Measurements from ENCODE around the gene DPP10. TPM values are rescaled to one million over a fixed set of nuclear protein-coding genes. Genes with fewer than 3 reads are reported as not detected.

The DPP10 gene
- polyA plus RNA-seq, 3 donors, result 9.9 to 13.1 (median 12.6) TPM

GRCh38 chr2:114754907-114755563 lies 312.6 kb downstream of the DPP10 start:
- no peak for DNase-seq (ENCODE audit: extremely low read depth in 1 of 11, low read depth in 9 of 11, low spot score in 4 of 11)

- no peak for DNase-seq (ENCODE audit: extremely low read depth in 1 of 11, low read depth in 9 of 11, low spot score in 4 of 11)
Measured at GRCh38 chr2:114762376-114762775, 319.9 kb downstream of the DPP10 start.

DNA sequence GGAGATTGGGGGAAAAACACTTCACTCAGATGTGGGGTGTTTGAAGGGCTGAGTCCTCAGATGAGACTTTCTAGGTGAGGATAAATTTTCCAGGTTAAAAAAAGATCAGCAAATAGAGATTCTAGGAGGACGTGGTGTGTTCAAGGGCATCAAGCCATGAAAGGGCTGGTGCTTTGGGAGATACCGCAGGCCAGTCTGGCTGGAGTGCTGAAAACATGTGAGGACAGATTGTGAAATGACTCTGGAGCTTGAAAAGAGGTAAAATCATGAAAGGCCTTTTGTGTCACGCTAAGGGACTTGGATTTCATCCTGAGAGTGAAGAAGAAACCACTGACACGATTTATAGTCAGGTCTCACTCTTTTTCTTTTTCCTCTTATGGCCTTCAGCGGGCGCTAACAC lies 320.5 kb downstream of the DPP10 start:
- DNase-seq (ENCODE audit: extremely low read depth in 1 of 11, low read depth in 9 of 11, low spot score in 4 of 11), result no peak

GRCh38 chr2:114769110-114769509 lies 326.7 kb downstream of the DPP10 start:
- no peak for DNase-seq (ENCODE audit: extremely low read depth in 1 of 11, low read depth in 9 of 11, low spot score in 4 of 11)

- no peak for DNase-seq (ENCODE audit: extremely low read depth in 1 of 11, low read depth in 9 of 11, low spot score in 4 of 11)
Measured at GRCh38 chr2:114769991-114770390, 327.6 kb downstream of the DPP10 start.

DNA sequence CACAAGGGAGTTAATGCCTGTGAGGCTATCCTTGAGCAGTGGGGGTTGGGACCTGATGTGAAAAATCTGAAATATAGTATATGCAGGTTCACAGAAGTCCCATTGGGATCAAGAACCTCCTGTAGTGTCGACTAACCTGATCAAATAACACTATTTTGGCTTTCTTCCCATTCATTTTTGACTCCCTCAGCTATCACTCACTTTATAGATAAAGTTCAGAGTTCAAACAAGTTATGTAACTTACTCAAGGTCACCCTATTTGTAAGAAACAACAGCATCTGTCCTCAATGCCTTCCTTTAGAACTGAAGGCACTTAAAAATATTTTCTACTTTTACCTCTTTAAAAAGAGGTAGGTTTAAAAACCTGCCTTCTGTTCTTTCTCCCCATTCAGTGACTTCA lies 341.6 kb downstream of the DPP10 start:
- no peak for DNase-seq (ENCODE audit: extremely low read depth in 1 of 11, low read depth in 9 of 11, low spot score in 4 of 11)

GRCh38 chr2:114784890-114785583 lies 342.6 kb downstream of the DPP10 start:
- no peak for DNase-seq (ENCODE audit: extremely low read depth in 1 of 11, low read depth in 9 of 11, low spot score in 4 of 11)

DNA sequence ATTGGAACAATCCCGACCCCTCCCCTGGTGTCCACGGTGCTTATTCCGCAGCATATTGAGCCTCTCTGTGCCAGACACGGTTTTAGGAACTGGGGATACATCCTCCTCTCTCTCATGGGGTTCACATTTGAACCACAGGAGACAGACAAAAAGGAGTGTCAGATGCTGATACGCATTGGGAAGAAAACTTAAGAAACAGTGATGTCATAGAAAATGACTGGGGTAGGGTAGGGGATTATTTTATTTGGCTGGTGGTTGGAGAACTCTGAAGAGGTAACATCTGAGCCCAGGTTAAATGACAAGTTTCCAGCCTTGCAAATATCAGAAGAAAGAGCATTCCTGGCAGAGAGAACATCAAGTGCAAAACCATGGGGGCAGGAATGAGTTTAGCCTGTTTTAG lies 344.5 kb downstream of the DPP10 start:
- no peak for DNase-seq (ENCODE audit: extremely low read depth in 1 of 11, low read depth in 9 of 11, low spot score in 4 of 11)

GRCh38 chr2:114787486-114787885 lies 345.0 kb downstream of the DPP10 start:
- DNase-seq (ENCODE audit: extremely low read depth in 1 of 11, low read depth in 9 of 11, low spot score in 4 of 11), result no peak

DNA sequence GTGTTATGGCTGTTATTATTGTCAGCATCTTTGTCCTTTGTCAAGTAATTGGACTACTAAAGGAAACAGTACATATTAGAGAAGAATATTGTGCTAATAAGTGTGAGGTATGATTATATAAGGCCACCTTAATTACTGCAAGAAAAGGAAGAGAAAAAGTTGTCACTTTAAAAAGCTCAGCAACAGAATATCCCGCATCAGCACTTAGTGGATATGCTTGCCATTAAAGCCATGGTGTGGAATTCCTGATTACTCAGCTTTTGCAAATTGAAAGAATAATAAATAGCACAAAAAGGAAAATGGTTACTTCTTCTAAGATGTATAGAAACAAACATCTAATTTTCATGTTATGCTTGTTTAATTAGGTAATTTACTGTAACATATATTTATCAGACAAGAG lies 347.5 kb downstream of the DPP10 start:
- no peak for DNase-seq (ENCODE audit: extremely low read depth in 1 of 11, low read depth in 9 of 11, low spot score in 4 of 11)

DNA sequence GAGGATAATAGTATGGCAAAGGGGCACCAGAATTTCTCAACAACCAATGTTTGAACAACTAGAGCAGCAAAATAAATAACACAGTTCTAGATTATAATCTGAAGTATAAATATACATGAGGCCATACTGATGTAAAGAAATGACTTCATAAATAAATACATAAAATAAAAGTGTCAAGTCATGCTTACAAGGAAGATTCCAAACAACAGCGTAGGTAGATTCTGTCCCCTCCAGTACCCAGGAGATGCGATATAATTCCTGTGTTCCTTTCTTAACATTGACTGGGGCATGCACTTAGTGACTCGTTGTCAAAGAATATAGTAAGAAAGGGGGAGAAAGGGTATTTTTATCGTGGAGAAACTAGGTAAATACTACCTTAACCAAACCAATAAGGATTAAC lies 355.1 kb downstream of the DPP10 start:
- DNase-seq (ENCODE audit: extremely low read depth in 1 of 11, low read depth in 9 of 11, low spot score in 4 of 11), result no peak

- no peak for DNase-seq (ENCODE audit: extremely low read depth in 1 of 11, low read depth in 9 of 11, low spot score in 4 of 11)
Measured at GRCh38 chr2:114797942-114798341, 355.5 kb downstream of the DPP10 start.

DNA sequence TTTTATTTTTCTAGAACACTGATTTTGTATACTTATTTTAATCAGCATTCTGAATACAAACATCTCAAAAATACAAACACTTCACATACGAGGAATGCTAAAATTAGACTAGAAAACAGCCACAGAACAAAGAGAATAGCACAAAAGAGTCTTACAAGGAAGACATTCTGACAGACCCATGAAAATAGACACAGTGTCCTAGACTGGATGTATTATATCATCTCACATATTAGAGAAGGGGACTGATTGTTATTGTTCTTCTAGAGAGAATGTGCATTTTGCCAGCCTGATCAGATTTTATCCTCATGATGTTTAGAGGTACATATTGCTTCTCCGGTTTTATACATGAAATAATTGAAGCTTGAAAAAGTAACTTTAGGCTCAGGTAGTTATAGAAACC lies 357.9 kb downstream of the DPP10 start:
- DNase-seq (ENCODE audit: extremely low read depth in 1 of 11, low read depth in 9 of 11, low spot score in 4 of 11), result no peak

GRCh38 chr2:114805195-114805594 lies 362.8 kb downstream of the DPP10 start:
- DNase-seq (ENCODE audit: extremely low read depth in 1 of 11, low read depth in 9 of 11, low spot score in 4 of 11), result no peak

DNA sequence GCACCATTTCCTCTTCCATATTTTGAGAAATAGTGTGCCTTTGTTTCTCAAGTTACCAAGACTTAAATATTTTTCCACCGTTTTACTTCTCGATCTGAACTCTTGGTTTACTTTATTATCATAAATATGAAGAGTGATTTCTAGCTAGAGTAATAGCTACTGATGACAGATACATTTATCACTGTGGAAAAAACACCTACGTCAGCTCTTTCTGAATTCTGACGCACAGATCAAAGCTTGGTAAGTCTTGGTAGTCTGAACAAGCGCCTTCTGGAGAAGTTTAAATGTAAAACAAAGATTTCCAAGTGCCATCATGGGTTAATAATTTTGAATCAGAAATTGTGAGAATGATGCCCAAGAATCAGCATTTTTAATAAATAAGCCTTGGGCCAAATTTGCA lies 367.7 kb downstream of the DPP10 start:
- no peak for DNase-seq (ENCODE audit: extremely low read depth in 1 of 11, low read depth in 9 of 11, low spot score in 4 of 11)

- DNase-seq (ENCODE audit: extremely low read depth in 1 of 11, low read depth in 9 of 11, low spot score in 4 of 11), result no peak
Measured at GRCh38 chr2:114812261-114812660, 369.8 kb downstream of the DPP10 start.

DNA sequence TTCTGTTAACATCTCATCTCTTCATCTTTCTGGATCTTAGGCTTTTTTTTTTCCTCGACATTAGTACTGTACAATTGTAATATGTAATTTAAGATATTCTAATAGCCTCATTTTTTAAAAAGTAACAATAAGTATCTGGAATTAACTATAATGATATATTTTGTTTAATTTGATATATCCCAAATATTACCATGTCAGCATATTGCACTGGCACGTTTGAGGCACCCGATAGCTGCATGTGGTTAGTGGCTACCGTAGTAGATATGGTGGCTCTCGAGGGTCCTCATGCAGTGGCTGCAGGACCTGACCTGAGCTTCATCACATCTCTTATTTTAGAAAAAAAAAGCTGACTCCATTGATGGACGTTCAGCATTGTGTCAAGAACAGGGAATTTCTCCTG lies 371.9 kb downstream of the DPP10 start:
- DNase-seq (ENCODE audit: extremely low read depth in 1 of 11, low read depth in 9 of 11, low spot score in 4 of 11), result no peak

GRCh38 chr2:114821055-114821454 lies 378.6 kb downstream of the DPP10 start:
- no peak for DNase-seq (ENCODE audit: extremely low read depth in 1 of 11, low read depth in 9 of 11, low spot score in 4 of 11)

- DNase-seq (ENCODE audit: extremely low read depth in 1 of 11, low read depth in 9 of 11, low spot score in 4 of 11), result no peak
Measured at GRCh38 chr2:114843963-114844362, 401.5 kb downstream of the DPP10 start.

DNA sequence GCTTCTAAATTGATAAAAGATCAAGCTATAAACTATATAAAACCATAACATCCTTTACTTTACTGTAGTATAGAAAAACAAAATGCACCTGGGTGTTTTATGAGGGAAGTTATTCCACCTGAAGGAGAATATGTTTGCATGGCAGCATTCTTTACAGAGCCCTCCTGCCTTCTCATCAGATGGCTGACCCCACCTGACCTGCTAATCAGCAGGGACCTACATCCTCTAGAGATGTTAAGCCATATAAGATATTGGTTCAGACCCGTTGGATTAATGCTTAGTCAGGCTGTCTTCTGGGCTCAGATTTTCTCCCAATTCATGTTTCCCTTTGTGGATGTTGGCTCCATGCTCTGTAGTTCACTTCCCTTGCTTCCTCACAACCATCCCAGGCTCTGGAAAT lies 414.8 kb downstream of the DPP10 start:
- DNase-seq (ENCODE audit: extremely low read depth in 1 of 11, low read depth in 9 of 11, low spot score in 4 of 11), result no peak
